CD4-positive, CD25-positive, alpha-beta regulatory T cell (primary cell): ENCODE measurements around the gene PCK1. TPM values are rescaled to one million over a fixed set of nuclear protein-coding genes. Genes with fewer than 3 reads are reported as not detected.

Experiments used
- ATAC-seq, 2 donors: fragments of 150-1000 bp; cut with Tn5 transposase; one replicate each; pipeline ENCODE4 v1.10.0; 2021; ENCODE audit warnings: low read depth in 2 of 2, moderate number of reproducible peaks in 2 of 2, moderate library complexity in 1 of 2
- DNase-seq, 3 donors: peaks; one replicate each; pipeline versions ENCODE4 v3.0.0 to v3.0.0-alpha.2; 2012 to 2022; ENCODE audit warnings: mixed read lengths in 1 of 3
- H3K27ac ChIP-seq: one replicate; pipeline ENCODE4 v1.7.0; 2013; ENCODE audit warnings: mild to moderate bottlenecking, low read length; ENCODE audit not compliant: insufficient read depth, poor library complexity, severe bottlenecking
- H3K27me3 ChIP-seq: one replicate; pipeline ENCODE4 v1.7.0; 2013; ENCODE audit warnings: low read length; ENCODE audit not compliant: control insufficient read depth, insufficient read depth
- H3K36me3 ChIP-seq: one replicate; pipeline ENCODE4 v1.7.0; 2013; ENCODE audit warnings: mild to moderate bottlenecking, low read length, moderate library complexity; ENCODE audit not compliant: control insufficient read depth, insufficient read depth
- H3K4me1 ChIP-seq: 2 replicates; pipeline ENCODE4 v1.7.0; 2013; ENCODE audit warnings: mild to moderate bottlenecking, low read length; ENCODE audit not compliant: insufficient read depth, control insufficient read depth, poor library complexity, severe bottlenecking
- H3K4me3 ChIP-seq: one replicate; pipeline ENCODE4 v1.7.0; 2013; ENCODE audit warnings: low read depth, mild to moderate bottlenecking, low read length, moderate library complexity
- H3K9me3 ChIP-seq, 2 experiments: 1 replicate in 1 of 2; 2 replicates in 1 of 2; pipeline ENCODE4 v1.7.0; 2013; ENCODE audit warnings: low read length in 2 of 2, mild to moderate bottlenecking in 1 of 2, moderate library complexity in 1 of 2; ENCODE audit not compliant: control insufficient read depth in 2 of 2
- H3K27ac Mint-ChIP-seq, 3 donors: one replicate each; pipeline ENCODE4 v1.8.0; 2020 to 2022; ENCODE audit warnings: mild to moderate bottlenecking in 3 of 3, mixed read lengths in 3 of 3, moderate library complexity in 2 of 3
- H3K27me3 Mint-ChIP-seq: one replicate; pipeline ENCODE4 v1.8.0; 2022; ENCODE audit warnings: mild to moderate bottlenecking, mixed read lengths
- H3K36me3 Mint-ChIP-seq: one replicate; pipeline ENCODE4 v1.8.0; 2020; ENCODE audit warnings: mixed read lengths
- H3K4me1 Mint-ChIP-seq, 4 donors: one replicate each; pipeline ENCODE4 v1.8.0; 2020 to 2022; ENCODE audit warnings: mixed read lengths in 4 of 4, mild to moderate bottlenecking in 1 of 4
- H3K4me3 Mint-ChIP-seq, 4 donors: one replicate each; pipeline ENCODE4 v1.8.0; 2020 to 2022; ENCODE audit warnings: mild to moderate bottlenecking in 4 of 4, mixed read lengths in 4 of 4, moderate library complexity in 3 of 4
- H3K9me3 Mint-ChIP-seq, 7 donors: one replicate each; pipeline ENCODE4 v1.8.0; 2020 to 2022; ENCODE audit warnings: mixed read lengths in 7 of 7, mild to moderate bottlenecking in 3 of 7, moderate library complexity in 2 of 7
- polyA plus RNA-seq, 4 donors: library from polyadenylated mRNA; unstranded; fragments of 300-500 nt; fragmentation: Illumina TruSeq; gene quantifications; one replicate each; pipeline ENCODE4 v1.2.3, GENCODE V29; 2021
- total RNA-seq: library from RNA; stranded (reverse); gene quantifications from one replicate; pipeline ENCODE4 v1.2.3, GENCODE V29; 2022

Gene PCK1
- total and polyA plus RNA-seq, 5 donors from 2014 or later, result not detected

- H3K36me3 Mint-ChIP-seq, result no peaks in the 10 kb centered on the region
These were observed 4.2 kb downstream of the PCK1 start for GRCh38 chr20:57564951-57565642.

GRCh38 chr20:57566399-57566798 lies 5.5 kb downstream of the PCK1 start:
- H3K4me3 ChIP-seq, result no peak overlapping the region
- H3K4me1 Mint-ChIP-seq, result no peaks in the 10 kb centered on the region
- no peaks in the 10 kb centered on the region for H3K27me3 ChIP-seq
- no peaks in the 10 kb centered on the region for H3K4me1 ChIP-seq
- no peaks in the 10 kb centered on the region for H3K36me3 Mint-ChIP-seq
- no peak overlapping the region for H3K27ac ChIP-seq
- ATAC-seq (no peak), DNase-seq (no peak)
- H3K36me3 ChIP-seq, result no peaks in the 10 kb centered on the region
- H3K4me3 Mint-ChIP-seq, result no peak overlapping the region
- H3K27me3 Mint-ChIP-seq, result peaks cover 17% of the 10 kb centered on the region
- H3K27ac Mint-ChIP-seq, result no peak overlapping the region
- H3K9me3 ChIP-seq, result no peaks in the 10 kb centered on the region
- H3K9me3 Mint-ChIP-seq, result no peaks in the 10 kb centered on the region

More at GRCh38 chr20:57564951-57565642, 4.2 kb downstream of the PCK1 start:
- Histone ChIP-seq H3K27me3 (no peaks in the 10 kb centered on the region), H3K27ac (no peak overlapping the region), H3K9me3 (no peaks in the 10 kb centered on the region), H3K4me1 (no peaks in the 10 kb centered on the region), H3K36me3 (no peaks in the 10 kb centered on the region), H3K4me3 (no peak overlapping the region)
- no peak for DNase-seq
- Mint-ChIP-seq H3K9me3 (no peaks in the 10 kb centered on the region), H3K27ac (no peak overlapping the region), H3K4me1 (no peaks in the 10 kb centered on the region), H3K27me3 (peaks cover 6% of the 10 kb centered on the region), H3K4me3 (no peak overlapping the region)
- ATAC-seq, result no peak

GRCh38 chr20:57566803-57567459 lies 6.0 kb downstream of the PCK1 start:
- no peaks in the 10 kb centered on the region for H3K36me3 ChIP-seq
- H3K27me3 Mint-ChIP-seq, result peaks cover 17% of the 10 kb centered on the region
- H3K9me3 Mint-ChIP-seq, result no peaks in the 10 kb centered on the region
- no peak overlapping the region for H3K4me3 Mint-ChIP-seq
- H3K27me3 ChIP-seq, result no peaks in the 10 kb centered on the region
- H3K4me1 ChIP-seq, result no peaks in the 10 kb centered on the region
- H3K36me3 Mint-ChIP-seq, result no peaks in the 10 kb centered on the region
- ATAC-seq (no peak), DNase-seq (no peak)
- H3K27ac ChIP-seq, result no peak overlapping the region
- no peaks in the 10 kb centered on the region for H3K9me3 ChIP-seq
- H3K4me1 Mint-ChIP-seq, result no peaks in the 10 kb centered on the region
- H3K4me3 ChIP-seq, result no peak overlapping the region
- H3K27ac Mint-ChIP-seq, result no peak overlapping the region

GRCh38 chr20:57567471-57568079 lies 6.7 kb downstream of the PCK1 start:
- Histone ChIP-seq H3K4me1 (no peaks in the 10 kb centered on the region), H3K9me3 (no peaks in the 10 kb centered on the region), H3K27me3 (no peaks in the 10 kb centered on the region), H3K36me3 (no peaks in the 10 kb centered on the region), H3K27ac (no peak overlapping the region), H3K4me3 (no peak overlapping the region)
- Mint-ChIP-seq H3K27me3 (peaks cover 17% of the 10 kb centered on the region), H3K4me1 (no peaks in the 10 kb centered on the region), H3K4me3 (no peak overlapping the region), H3K9me3 (no peaks in the 10 kb centered on the region), H3K27ac (no peak overlapping the region), H3K36me3 (no peaks in the 10 kb centered on the region)
- DNase-seq (no peak), ATAC-seq (no peak)

- Histone ChIP-seq H3K4me3 (no peak overlapping the region), H3K27me3 (no peaks in the 10 kb centered on the region), H3K36me3 (no peaks in the 10 kb centered on the region), H3K27ac (no peak overlapping the region), H3K4me1 (no peaks in the 10 kb centered on the region), H3K9me3 (no peaks in the 10 kb centered on the region)
- DNase-seq, result no peak
- H3K36me3 Mint-ChIP-seq, result no peaks in the 10 kb centered on the region
- ATAC-seq, result no peak
- H3K9me3 Mint-ChIP-seq, result no peaks in the 10 kb centered on the region
- no peak overlapping the region for H3K27ac Mint-ChIP-seq
- no peaks in the 10 kb centered on the region for H3K4me1 Mint-ChIP-seq
- peaks cover 23% of the 10 kb centered on the region for H3K27me3 Mint-ChIP-seq
- H3K4me3 Mint-ChIP-seq, result no peak overlapping the region
These were observed 7.4 kb downstream of the PCK1 start for GRCh38 chr20:57568088-57568896.

GRCh38 chr20:57568960-57569359 lies 8.1 kb downstream of the PCK1 start:
- no peaks in the 10 kb centered on the region for H3K4me1 Mint-ChIP-seq
- Histone ChIP-seq H3K27ac (no peak overlapping the region), H3K4me1 (no peaks in the 10 kb centered on the region), H3K9me3 (no peaks in the 10 kb centered on the region), H3K27me3 (no peaks in the 10 kb centered on the region), H3K4me3 (no peak overlapping the region), H3K36me3 (no peaks in the 10 kb centered on the region)
- no peak overlapping the region for H3K4me3 Mint-ChIP-seq
- H3K27ac Mint-ChIP-seq, result no peak overlapping the region
- no peaks in the 10 kb centered on the region for H3K9me3 Mint-ChIP-seq
- peaks cover 25% of the 10 kb centered on the region for H3K27me3 Mint-ChIP-seq
- no peaks in the 10 kb centered on the region for H3K36me3 Mint-ChIP-seq
- ATAC-seq (no peak), DNase-seq (no peak)

GRCh38 chr20:57570145-57570850 lies 9.4 kb downstream of the PCK1 start:
- Histone ChIP-seq H3K27me3 (no peaks in the 10 kb centered on the region), H3K27ac (no peak overlapping the region), H3K9me3 (no peaks in the 10 kb centered on the region), H3K4me3 (no peak overlapping the region), H3K36me3 (no peaks in the 10 kb centered on the region), H3K4me1 (no peaks in the 10 kb centered on the region)
- DNase-seq, result no peak
- no peak overlapping the region for H3K4me3 Mint-ChIP-seq
- peaks cover 21% of the 10 kb centered on the region for H3K27me3 Mint-ChIP-seq
- no peaks in the 10 kb centered on the region for H3K36me3 Mint-ChIP-seq
- no peaks in the 10 kb centered on the region for H3K9me3 Mint-ChIP-seq
- no peak overlapping the region for H3K27ac Mint-ChIP-seq
- H3K4me1 Mint-ChIP-seq, result no peaks in the 10 kb centered on the region
- no peak for ATAC-seq
